ENCODE results near the gene PASD1. TPM values are rescaled to one million over a fixed set of nuclear protein-coding genes. Genes with fewer than 3 reads are reported as not detected.

The PASD1 gene
- total and polyA plus RNA-seq, 11 donors = 0.06 TPM; not detected in 10

- ATAC-seq = peak in 1 of 4 donors; percentile 39
- WGBS, 4 donors = 49 to 65% (median 64%) methylated on average over 3 of the region's 3 CpGs
- H3K27ac ChIP-seq = peak within 1 kb of the TSS in 3 of 12 donors; percentile 8 to 34 (median 29)
- H3K27me3 ChIP-seq = peaks cover 0 to 4% (median 0%) of the 10 kb centered on the region in 9 donors
- intact Hi-C loops (cut with DNase I) = no loop called here
- H3K9me3 ChIP-seq = no peaks in the 10 kb centered on the region
- TF ChIP-seq POLR2A (IDR thresholded peaks at IDR 0.05) = no peak
- no peak for TF ChIP-seq CTCF (IDR thresholded peaks at IDR 0.05)
- H3K4me1 ChIP-seq = peaks cover 0 to 7% (median 0%) of the 10 kb centered on the region in 12 donors
- H3K4me3 ChIP-seq = no peak within 1 kb of the TSS
- no peak for DNase-seq
- H3K36me3 ChIP-seq = no peaks in the 10 kb centered on the region
These were observed 152.3 kb downstream of the PASD1 start, which contains the start of gene FATE1 for GRCh38 chrX:151715752-151716151. FATE1 (plus strand) TSS chrX:151716035; CDS start chrX:151716120, 85 bp downstream.

GRCh38 chrX:151722241-151722846 is 158.9 kb downstream of the PASD1 start:
- H3K27me3 ChIP-seq = peaks cover 0 to 2% (median 0%) of the 10 kb centered on the region in 9 donors
- no peak overlapping the region for H3K4me3 ChIP-seq
- H3K9me3 ChIP-seq = no peaks in the 10 kb centered on the region
- intact Hi-C loops (cut with DNase I) = loop anchor here in 3 of 10 donors (5.0 kb wide), 2 partner anchors 215 to 570 kb away; no protein-coding TSS in a partner anchor
- no peak for TF ChIP-seq POLR2A (IDR thresholded peaks at IDR 0.05)
- peak in 10 of 12 donors; percentile 23 to 47 (median 36) for TF ChIP-seq CTCF (IDR thresholded peaks at IDR 0.05)
- H3K27ac ChIP-seq = peak overlapping the region in 6 of 12 donors; percentile 25 to 69 (median 52)
- WGBS, 4 donors = 47 to 61% (median 56%) methylated on average over 20 to 24 of the region's 24 CpGs
- peak in 3 of 5 donors; percentile 21 to 68 (median 46) for DNase-seq
- no peaks in the 10 kb centered on the region for H3K36me3 ChIP-seq
- peaks cover 0 to 26% (median 2%) of the 10 kb centered on the region in 12 donors for H3K4me1 ChIP-seq
- ATAC-seq = peak in 3 of 4 donors; percentile 54 to 77 (median 55)

DNA sequence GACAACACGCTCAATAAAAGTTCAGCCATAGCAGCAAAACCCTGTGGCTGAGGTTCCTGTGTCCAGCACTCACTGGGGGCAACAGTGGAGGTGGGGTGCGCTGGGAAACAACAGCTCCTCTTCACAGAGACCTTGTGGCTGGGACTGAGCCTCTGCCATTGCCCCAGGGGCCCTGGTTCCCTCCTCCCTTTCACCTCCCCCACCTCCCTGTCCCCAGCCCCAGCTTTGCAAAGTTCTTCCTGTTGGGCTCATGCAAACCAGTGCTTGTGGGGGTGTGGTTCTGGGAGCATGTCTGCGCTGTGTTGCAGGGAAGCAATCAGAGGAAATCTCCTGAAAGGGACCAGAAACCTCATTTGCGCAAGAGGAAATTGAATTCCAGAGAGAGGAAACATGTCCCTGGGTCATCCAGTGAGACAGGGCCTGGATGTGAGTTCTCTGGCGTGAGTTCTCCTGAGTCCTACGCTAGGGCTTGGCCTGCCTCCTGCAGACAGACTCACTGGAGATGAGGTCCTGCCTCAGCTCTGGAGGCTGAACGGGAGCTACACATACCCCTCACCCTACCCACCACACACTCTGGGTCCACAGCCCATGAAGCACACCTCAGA is 159.8 kb downstream of the PASD1 start:
- DNase-seq (peak in 2 of 5 donors; percentile 35 to 36), ATAC-seq (peak in 3 of 4 donors; percentile 43 to 88 (median 44))
- WGBS, 4 donors = 35 to 64% (median 55%) methylated on average over 7 of the region's 7 CpGs
- Histone ChIP-seq H3K9me3 (no peaks in the 10 kb centered on the region), H3K36me3 (no peaks in the 10 kb centered on the region), H3K27ac (peak overlapping the region in 7 of 12 donors; percentile 42 to 75 (median 60)), H3K27me3 (peaks cover 0 to 2% (median 0%) of the 10 kb centered on the region in 9 donors), H3K4me3 (no peak overlapping the region), H3K4me1 (peaks cover 0 to 26% (median 2%) of the 10 kb centered on the region in 12 donors)
- intact Hi-C loops (cut with DNase I) = loop anchor here in 3 of 10 donors (5.0 kb wide), 2 partner anchors 216 to 571 kb away; no protein-coding TSS in a partner anchor
- TF ChIP-seq POLR2A (IDR thresholded peaks at IDR 0.05) (no peak), CTCF (IDR thresholded peaks at IDR 0.05) (no peak)
